PC-3 (cell line): Measurements from ENCODE around the gene PIAS1.

Source experiments
- EZH2 ChIP-seq: fragments of 300-600 bp; sonication (generic); IDR thresholded peaks from one replicate; pipeline ENCODE4 v1.6.1; 2017; ENCODE audit warnings: antibody characterized with exemption, mild to moderate bottlenecking, low read length; ENCODE audit not compliant: unreplicated experiment
- EZH2phosphoT487 ChIP-seq: fragments of 300-600 bp; sonication (generic); IDR thresholded peaks from 2 replicates; pipeline ENCODE4 v1.6.1; 2018; ENCODE audit warnings: mild to moderate bottlenecking, antibody characterized with exemption, low read length, borderline replicate concordance
- TF ChIP-seq, protein P1 (sequence below): fragments of 300-600 bp; sonication (generic); conservative IDR thresholded peaks from 2 replicates; pipeline ENCODE4 v1.5.1; 2017; ENCODE audit warnings: antibody characterized with exemption, low read depth, mild to moderate bottlenecking, low read length

DNA sequence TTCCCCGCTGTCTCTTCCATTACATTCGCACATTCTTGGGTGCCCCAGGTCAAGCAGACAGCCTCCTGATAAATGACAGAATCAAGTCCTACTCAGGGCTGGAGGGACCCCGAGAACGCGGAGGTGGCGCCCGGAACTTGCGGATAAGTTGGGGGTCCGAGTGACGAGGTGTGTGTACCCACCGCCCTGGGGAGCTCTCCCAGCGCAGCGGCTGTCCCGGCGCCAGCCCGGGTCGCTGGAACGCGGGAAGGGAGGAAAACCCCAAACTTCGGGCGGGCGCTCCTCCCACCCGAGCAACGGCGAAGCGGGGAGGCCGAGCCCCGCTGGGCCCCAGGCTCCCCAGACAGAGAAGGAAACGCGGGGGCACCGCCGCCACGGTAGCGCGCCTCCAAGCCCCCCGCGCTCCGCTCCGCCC, 174.9 kb downstream of the PIAS1 start:
- TF ChIP-seq EZH2 (no peak), EZH2phosphoT487 (no peak)
- TF ChIP-seq, protein P1, sequence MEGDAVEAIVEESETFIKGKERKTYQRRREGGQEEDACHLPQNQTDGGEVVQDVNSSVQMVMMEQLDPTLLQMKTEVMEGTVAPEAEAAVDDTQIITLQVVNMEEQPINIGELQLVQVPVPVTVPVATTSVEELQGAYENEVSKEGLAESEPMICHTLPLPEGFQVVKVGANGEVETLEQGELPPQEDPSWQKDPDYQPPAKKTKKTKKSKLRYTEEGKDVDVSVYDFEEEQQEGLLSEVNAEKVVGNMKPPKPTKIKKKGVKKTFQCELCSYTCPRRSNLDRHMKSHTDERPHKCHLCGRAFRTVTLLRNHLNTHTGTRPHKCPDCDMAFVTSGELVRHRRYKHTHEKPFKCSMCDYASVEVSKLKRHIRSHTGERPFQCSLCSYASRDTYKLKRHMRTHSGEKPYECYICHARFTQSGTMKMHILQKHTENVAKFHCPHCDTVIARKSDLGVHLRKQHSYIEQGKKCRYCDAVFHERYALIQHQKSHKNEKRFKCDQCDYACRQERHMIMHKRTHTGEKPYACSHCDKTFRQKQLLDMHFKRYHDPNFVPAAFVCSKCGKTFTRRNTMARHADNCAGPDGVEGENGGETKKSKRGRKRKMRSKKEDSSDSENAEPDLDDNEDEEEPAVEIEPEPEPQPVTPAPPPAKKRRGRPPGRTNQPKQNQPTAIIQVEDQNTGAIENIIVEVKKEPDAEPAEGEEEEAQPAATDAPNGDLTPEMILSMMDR = no peak
